Activated T-cell treated with anti-CD3 and anti-CD28 coated beads, Interleukin-2, amount 50 U/mL, for 48 hours (primary cell): Measurements from ENCODE around the gene MPDZ.

Source experiments
- DNase-seq, 2 experiments: peaks; one replicate each; pipeline ENCODE4 v3.0.0-alpha.2; 2020

MPDZ gene

GRCh38 chr9:13279284-13280141 lies at the start of gene MPDZ:
MPDZ (minus strand) TSS chr9:13279692; CDS start chr9:13250315, 29,377 bp downstream.
- no peak for DNase-seq

- no peak for DNase-seq
These were observed 45.5 kb upstream of the MPDZ start for GRCh38 chr9:13324988-13325387.

DNA sequence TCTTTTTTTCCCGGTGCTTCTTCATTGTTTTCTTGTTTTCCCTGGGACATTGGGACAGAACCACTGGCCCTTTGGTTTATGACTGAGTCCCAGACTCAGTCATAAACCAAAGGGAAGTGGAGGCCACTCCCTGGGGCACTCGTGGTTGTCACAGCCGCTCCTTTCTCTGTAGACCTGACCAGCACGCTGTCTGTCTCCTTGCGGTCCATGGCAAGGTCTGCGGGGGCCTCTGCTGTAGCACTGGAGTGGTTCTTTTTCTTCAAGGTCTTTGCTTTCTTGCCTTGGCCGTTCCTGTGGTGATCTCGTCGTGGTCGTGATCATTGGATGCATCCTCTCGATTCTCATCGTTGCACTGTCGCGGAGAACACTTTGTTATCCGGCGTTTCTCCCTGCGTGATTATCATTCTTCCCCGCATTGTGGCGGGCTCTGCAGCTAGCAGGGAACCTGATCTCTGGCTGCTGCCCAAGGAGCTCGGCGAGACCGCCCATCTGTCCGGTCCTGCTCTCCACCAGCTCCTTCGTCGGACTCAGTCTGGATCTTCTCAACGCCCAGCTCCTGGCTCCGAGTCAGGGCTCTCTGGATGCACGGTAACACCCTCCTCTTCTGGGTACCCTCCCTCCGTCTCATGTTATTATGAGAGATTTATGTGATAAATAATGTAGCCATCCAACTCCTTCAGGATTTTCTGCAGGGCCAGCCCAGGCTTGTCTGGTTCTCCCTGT lies 43.5 kb upstream of the MPDZ start:
- no peak for DNase-seq

DNA sequence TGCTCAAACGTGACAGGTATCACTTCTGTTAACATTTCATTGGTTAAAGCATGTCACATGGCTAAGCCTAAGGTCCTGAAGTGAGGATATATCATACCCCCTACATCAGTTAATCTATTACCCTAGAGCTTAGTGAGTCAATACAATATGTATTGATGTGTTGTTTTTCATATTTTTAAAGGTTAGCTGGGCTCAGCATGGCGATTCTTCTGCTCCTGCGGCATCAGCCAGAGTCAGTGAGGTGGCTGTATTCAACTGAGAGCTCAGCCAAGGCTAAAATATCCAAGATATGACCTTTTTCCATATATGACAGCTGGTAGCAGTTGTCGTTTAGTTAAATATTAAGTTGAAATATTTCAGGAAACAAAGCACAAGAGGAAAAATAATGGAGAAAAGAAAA lies 38.5 kb upstream of the MPDZ start:
- no peak for DNase-seq

DNA sequence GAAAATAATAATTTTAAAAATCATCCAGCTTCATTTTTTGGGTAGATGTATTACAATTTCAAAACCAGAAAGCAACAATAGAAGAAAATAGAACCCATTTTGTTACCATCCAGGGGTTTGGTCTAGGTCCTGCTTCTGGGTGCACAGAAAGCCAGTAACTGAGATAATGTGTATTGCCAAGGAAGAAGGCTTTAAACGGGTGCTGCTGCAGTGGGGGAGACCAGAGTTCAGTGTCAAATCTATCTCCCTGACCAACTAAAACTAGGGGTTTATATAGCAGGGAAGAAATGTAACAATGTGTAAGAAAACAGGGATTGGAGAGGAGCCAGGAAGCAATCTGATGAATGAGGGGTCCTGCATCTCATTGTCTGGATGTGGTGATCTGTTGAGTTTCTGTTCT lies 17.5 kb upstream of the MPDZ start:
- no peak for DNase-seq

DNA sequence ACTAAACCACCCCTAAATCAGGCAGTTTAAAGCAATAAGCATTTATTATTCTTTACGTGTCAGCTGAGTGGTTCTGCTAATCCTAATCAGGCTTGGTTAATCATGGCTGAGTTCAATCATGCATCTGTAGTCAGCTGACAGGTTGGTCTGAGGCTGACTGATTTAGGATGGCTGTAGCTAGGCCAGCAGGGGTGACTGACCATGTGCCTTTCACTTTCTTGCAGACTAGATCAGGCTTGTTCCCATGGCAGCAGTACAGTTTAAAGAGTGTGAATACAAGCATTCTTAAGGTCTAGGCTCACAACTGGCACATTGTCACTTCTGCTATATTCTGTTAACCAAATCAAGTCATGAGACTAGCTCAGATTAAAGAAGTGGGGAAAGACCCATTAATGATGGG lies 16.1 kb upstream of the MPDZ start:
- no peak for DNase-seq

- DNase-seq, result no peak
These were observed 13.3 kb upstream of the MPDZ start for GRCh38 chr9:13292782-13293181.

- no peak for DNase-seq
These were observed 12.7 kb upstream of the MPDZ start for GRCh38 chr9:13292158-13292557.

DNA sequence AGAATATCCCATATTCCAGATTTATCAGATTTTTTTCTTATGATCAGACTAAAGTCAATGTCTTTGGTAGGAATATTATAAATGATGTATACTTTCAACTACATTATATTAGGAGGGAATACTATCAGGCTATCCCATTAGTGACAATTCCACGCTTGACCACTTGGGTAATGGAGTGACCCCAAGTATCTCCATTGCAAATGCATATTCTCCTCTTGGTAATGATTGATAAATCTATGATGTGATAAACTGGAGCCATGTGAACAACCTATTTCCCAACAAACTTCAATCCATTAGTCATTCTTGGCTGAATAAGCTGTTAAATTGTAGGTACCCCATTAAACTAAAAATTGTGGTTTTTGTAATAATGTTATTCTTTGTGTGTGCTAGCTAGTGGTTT lies 12.2 kb upstream of the MPDZ start:
- no peak for DNase-seq

DNA sequence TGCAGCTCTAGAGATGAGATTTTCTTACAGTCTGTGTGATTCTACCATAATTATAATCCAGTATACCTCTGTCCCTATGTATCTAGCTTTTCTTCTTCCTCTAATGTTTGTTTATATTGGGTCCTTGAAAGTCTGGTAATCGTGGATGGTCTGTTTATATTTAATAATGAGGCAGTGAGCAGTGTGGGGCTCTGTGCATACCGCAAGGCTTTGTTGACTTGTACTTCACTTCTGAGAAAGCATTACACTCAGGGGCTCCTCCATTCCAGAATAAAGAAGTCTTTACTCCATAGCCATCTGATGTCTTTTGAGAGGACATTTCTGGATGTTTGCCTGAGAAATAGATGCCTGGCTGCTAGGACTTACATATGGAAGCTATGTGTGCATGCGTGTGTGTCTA lies 4.5 kb upstream of the MPDZ start:
- DNase-seq, result no peak

DNA sequence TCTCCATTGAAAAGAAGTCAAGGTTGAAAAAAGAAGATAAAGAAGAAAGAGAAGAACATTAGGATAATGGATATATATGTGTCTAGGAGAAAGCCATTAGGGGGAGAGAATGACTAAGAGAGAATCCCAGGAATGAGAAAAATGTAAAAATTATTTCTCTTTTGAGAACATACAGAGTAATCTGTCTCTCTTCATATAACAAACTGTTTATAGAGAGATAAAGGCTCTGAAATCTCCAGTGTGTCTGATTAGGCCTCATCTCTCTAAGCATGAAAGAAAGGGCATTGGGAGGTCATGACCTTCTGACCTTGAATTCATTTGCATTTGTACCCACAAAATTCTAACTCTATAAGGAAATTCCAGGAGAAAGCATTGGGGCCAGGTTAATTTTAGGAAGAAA lies 3.5 kb upstream of the MPDZ start:
- no peak for DNase-seq

- no peak for DNase-seq
These were observed 2.0 kb upstream of the MPDZ start for GRCh38 chr9:13281356-13282016.

DNA sequence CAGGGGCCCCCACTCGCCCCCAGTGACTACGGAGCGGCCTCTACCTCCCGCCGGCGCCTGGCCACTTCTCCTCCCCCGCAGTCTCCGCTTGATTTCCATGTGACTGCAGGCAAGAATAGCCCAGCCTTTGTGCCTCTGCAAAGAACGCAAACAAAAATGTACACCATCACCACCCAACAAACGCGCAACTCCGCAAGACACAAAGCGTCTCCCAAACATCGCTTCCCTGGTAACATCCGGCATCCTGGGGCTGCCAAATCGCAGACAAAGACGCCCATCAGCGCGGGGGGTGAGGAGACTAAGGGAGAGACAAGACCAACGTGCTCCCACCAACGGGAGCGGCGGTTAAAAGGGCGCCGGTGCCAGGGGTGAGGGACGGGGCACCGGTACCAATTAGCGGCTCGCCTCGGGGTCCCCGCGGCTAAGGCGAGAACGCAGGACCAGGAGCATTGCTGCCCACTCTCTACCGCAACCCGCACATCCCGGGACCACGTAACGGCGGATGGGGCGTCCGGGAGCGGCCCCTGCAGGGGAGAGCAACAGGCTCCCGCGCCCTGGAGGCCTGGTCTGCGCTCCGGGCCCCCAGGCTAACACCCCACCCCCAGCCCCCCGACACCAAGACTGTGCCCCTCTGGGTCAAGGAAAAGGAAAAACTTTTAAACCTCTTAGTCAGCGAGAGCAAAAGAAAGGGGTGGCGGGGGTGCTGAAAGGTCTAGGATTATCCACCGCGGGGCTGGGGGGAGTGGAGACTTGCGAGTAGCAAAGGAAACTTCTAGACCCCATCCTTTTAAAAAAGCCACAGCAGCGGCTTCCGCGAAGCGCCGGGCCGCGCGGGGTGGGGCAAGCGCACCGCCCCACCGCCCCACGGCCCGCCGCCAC lies 885 bp downstream of the MPDZ start:
- no peak for DNase-seq

- DNase-seq, result no peak
These were observed 1.5 kb downstream of the MPDZ start for GRCh38 chr9:13278023-13278367.

GRCh38 chr9:13274886-13275641 lies 4.4 kb downstream of the MPDZ start:
- DNase-seq, result no peak

DNA sequence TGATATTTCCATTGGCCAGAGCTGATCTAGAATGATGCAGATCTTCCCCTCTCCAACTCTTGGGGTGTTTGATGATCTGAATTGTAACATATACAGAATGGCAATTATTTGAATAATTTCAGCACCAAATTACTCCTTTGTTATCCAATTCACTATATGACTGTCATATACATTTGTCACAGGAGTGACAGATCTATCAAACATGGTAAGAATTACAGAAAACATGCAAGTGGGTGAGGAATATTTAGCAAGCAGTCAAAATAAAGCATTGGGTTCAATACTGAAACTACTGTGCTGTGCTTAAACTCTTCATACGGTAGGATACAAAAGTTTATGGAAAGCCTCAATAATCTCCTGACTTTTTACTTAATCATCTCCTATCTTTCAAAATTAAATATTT lies 8.8 kb downstream of the MPDZ start:
- no peak for DNase-seq

DNA sequence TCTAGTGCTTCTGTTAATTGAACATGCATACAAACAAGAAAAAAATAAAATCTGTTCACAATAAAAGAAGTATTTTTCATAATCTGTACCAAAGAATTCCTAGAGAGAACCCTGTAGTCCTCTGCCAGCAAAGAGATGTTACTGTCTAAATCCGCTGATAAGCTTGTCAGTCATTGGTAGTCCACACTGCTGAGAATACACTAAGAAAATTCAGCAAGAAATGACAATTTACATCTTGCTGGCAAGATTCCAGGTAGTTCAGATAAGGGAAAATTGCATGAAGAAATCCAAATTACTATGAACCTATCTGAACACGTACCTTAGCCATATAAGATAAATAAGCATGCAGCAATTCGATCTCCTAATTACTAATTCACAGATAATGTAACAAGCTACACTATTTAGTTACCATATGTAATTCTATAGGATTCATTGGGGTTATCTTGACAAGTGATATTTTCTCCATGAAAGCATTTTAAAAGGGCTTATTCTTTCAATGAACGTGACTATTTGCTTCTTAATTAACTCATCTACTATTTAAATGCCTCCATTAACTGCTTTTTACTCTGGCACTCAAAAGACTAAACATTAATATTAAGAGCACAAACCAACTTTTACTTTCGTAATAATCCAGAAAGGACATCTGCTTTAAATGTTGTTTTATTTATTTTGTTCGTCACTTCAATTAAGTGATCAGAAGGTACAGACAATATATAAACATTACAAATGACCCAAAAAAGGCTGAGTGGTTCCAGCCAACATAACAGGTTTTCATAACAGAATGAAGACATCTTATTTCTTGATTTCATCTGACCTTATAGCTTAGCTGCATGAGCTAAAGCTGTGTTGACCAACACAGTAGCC lies 9.7 kb downstream of the MPDZ start:
- no peak for DNase-seq

GRCh38 chr9:13268469-13268868 lies 11.0 kb downstream of the MPDZ start:
- DNase-seq, result no peak

- no peak for DNase-seq
These were observed 11.7 kb downstream of the MPDZ start for GRCh38 chr9:13267743-13268142.

- DNase-seq, result no peak
These were observed 13.3 kb downstream of the MPDZ start for GRCh38 chr9:13266167-13266566.

- DNase-seq, result no peak
These were observed 14.7 kb downstream of the MPDZ start for GRCh38 chr9:13264788-13265187.
